SKM-1 (cell line): ENCODE measurements around the gene MRPL53.

Source experiments
- DNase-seq: peaks from one replicate; lab custom pipeline; 2025; ENCODE audit not compliant: unreplicated experiment; lab: John Stamatoyannopoulos, UW

Gene MRPL53

DNA sequence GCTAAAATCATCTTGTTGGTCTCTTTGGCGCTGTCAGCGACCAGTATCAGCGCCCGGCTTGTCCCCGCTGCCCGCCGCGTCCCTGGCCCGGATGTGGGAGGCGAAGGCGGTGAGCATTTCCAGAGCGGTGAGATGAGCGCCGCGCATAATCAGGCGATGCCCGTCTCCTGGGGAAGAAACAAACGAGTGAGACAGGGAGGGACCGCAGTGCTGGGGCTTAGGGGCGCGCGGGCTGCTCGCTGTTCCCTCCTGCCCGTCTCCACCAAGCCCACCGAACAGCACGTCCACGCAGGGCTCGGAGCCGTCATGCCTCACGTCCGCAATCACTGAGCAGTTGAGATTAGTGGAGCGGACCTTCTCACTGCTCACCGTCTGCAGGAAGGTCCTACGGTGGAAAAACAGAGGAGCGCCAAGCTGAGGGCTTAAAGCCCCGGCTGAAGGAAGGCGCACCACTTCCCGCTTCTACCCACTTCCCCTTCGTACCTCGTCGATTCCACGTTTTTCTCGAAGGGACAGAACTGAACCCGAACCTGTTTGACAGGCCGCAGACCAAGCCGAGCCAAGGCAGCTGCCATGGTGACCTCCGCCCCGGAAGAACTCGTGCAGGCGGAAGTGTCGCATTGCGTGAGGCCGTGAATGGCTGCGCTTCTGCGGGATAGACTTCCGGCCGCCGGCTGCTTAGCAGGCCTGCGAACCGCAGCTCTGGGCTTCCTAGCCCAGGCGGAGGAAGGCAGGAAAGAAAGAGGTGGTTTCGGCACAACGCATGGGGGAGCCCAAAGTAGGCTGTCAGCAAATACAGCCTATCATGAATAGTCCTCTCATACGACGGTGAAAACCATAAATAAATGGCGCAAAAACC, at the start of gene MRPL53:
MRPL53 (minus strand) TSS at position 595 of the 859 bp plus-strand sequence; CDS start at position 575, 20 bp downstream.
- peak; percentile 84 for DNase-seq

DNA sequence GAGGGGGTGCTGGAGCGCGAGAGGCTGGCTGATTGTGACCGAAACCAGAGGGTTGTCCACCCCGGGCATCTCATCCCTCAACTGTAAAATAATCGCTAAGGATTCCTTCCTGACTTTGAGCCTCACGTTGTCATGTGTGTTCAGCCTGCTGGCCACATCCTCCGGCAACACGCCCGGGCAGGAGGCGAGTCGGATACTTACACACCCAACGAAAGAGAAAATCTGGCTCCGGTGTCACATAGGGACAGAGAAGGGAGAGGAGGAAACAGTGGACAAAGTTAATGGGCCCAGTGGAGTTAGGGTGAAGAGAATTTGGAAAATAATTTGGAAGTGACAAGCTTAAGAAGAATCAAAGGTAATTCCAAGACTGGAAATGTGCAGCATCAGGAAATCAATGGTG, 44.2 kb upstream of the MRPL53 start:
- DNase-seq: no peak

DNA sequence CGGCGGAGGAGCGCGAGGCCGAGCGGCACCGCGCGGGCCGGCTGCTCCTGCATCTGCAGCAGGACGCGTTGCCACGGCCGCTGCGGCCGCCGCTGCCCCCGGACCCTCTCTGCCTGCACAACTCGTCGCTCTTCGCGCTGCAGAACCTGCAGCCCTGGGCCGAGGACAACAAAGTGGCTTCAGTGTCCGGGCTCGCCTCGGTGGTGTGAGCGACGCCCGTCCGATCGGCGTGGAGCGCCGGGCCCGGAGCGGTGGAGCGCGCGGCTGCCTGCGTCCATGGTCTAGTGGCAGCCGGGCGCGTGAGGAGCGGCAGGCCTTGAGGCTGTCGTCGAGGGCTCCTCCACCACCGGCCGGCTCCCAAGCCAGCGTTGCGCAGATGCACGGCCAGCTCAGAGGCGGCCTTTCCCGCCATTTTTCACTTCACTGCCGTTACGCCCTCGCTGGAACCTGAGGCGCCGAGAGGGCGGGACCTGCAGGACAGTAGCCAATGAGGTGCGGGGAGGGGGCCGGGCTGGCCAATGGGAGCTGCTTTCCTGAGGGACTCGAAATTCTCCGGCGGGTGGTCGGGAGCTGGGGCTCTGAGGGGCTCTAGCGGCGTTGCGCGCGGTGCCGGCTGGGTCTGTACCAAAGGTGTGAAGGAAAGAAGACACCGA, 43.6 kb upstream of the MRPL53 start:
- DNase-seq: no peak

DNA sequence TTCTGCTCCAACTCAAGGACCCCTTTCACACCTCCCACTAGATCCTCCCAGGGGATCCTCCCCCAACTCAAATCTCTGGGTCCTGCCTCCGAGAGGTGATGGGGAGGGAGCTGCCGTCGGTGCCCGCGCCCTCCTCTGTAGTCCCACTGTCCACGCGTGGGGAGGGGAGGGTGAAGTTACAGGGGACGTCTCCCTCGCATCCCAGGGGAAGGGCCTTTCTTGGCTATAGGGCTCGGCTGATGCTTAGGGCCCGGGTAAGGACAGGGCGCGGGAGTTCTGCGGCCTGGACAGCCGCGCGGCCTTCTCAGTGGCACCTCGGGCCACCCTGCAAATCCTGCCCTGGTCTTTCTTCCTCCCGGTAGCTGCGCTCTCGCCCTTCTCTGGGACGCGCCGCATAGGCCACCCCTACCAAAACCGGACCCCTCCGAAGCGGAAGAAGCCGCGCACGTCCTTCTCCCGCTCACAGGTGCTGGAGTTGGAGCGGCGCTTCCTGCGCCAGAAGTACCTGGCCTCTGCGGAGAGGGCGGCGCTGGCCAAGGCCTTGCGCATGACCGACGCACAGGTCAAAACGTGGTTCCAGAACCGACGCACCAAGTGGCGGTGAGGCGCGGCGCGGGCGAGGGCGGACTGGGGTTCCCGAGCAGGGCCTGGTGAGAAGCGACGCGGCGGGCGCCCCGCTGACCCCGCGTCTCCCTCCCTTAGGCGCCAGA, 42.9 kb upstream of the MRPL53 start:
- DNase-seq: no peak

DNA sequence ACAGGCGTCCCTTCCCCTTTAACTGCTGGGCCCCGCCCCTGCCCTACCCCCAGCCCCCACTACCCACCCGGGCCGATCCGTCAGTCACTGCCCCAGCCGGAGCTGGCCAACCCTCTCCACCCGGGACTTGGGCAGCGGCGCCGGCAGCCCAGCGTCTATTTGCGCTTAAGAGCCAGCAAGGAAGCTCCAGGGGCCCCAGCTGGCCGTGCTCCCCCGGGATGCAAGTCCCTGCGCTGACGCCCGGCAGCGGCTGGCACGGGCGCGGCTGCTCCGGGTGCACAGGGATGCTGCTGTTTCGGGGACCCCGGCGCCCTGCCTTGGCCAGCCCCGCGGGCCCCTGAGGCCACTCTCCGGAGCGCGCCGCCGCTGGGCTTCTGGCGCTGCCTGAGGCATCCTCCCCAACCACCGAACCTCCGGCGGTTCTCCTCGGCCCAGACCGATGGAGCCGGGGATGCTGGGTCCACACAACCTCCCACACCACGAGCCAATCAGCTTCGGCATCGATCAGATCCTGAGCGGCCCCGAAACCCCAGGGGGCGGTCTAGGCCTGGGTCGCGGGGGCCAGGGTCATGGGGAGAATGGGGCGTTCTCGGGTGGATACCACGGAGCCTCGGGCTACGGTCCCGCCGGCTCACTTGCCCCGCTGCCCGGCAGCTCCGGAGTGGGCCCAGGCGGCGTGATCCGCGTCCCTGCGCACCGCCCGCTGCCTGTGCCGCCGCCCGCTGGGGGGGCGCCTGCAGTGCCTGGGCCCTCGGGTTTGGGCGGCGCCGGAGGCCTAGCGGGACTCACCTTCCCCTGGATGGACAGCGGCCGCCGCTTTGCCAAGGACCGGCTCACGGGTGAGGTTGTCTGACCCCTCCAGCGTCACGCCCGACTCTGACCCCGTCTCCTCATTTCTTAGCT, 42.1 kb upstream of the MRPL53 start, which contains the start of gene TLX2:
TLX2 (plus strand) TSS at position 83 of the 903 bp plus-strand sequence; CDS start at position 440, 357 bp downstream.
- DNase-seq: no peak

DNA sequence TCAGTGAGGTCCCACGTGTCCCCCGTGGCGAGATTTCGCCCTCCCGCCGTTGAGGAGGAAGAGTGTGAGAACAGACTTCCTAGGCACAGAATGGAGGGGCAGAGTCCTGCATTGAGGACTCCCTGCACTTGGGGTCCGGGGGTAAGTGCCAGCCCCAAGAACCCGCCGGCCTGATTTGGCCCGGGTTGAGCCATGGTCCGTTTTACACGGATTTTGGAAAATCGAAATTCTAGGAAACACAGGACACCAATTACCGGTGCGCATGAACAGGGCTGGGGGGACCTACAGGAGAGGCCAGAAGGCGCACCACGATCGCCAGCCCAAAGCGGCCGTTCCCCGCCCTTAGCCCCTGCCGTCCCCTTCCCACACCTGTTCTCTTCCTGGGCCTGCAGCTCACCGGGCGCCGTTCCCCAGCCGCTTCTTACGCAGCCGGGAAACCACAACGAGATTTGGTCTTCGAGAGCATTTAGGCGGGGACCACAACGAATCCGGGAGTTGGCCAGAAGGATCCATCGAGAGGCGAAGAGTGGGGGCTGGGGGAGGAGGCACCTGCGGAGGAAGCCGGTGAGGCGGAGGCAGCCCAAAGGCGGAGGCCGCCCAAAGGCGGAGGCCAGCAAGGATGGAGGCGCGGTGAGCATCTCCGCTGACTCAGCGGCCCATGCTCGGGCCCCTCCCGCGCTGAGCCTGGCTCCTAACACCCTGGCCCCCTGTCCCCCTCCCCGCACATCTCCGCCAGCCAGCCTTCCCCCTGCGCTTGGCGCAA, 41.3 kb upstream of the MRPL53 start:
- DNase-seq: no peak

DNA sequence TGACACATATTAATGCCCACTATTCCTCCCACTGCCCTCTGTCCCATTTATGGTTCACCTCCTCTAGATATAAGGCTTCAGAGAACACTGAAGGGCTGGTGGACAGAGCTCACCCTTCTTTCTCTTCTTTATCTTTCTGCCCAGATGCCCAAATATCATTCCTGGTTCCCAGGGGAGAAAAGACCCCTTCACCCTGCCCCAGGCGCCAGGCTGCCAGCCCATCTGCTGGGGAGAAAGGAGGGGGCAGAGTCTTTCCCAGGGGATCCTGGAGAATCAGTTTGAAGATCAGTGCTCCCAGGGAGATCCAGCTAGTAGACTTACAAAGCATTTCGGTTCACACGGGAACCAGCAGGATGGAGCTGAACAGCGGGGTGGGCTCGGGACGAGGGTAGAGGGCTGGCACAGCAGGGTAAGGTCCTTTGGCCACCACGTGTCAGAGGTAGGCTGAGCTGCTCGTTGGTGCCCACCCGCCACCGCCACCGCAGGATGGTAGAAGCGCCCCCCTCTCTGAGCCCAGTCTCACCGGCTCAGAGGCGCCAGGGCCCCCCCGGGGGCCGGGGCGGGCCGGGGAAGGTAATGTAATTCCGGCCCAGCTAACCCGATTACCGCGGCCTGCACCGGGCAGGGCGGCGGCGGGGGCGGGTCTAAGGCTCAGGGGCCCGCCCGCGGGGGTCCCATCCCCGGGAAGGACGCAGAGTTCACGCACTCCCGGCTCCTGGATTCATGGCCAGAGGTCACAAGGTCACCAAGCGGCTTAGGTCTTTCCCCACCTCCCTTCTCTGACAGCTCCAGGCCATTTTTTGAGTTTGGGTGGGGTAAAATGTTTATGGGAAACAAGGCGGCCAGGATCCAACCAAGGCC, 40.5 kb upstream of the MRPL53 start:
- DNase-seq: no peak

DNA sequence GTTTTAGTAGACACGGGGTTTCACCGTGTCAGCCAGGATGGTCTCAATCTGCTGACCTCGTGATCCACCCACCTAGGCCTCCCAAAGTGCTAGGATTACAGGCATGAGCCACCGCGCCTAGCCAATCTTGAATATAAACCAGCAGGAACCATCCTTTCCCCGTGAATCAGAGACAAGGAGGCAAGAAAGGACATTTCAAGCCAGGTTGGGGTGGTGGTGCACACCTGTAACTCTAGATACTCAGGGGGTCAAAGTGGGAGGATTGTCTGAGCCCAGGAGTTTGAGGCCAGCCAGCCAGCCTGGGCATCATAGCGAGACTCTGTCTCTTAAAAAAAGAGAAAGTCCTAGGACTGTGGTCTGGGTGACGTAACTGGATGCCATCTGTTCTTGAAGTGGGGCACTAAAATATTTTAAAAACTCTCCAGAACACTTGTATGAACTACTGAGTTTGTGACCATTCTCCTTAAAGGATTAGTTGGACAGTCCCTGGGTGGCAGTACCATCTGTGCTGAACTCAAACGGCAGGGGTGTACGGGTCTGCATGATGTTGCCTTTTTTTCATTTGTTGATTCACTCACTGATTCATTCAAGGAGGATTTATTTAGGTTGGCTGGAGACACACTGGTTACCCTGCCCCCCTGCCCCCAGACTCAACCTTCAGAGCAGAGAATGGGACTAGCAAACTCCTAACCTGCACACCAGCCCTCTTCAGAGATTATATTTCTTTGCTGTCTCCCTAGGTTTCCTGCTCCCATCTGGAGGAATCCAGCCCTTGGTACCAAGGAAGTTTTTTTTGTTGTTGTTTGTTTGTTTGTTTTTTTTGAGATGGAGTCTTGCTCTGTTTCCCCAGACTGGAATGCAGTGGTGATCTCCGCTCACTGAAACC, 38.9 kb upstream of the MRPL53 start:
- no peak for DNase-seq

DNA sequence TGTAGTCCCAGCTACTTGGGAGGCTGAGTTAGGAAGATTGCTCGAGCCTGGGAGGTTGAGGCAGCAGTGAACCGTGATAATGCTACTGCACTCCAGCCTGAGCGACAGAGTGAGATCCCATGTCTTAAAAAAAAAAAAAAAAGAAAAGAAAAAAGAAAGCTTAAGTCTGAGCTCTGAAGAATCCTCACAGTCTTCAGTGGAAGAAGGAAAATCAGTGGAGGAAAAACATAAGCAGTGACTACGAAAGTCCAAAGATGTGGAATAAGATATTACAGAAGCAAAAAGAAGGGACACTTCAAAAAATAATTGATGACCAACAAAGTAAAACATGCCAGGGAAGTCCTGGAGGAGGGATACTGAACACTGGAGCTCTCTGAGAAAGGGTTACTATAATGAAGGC, 37.8 kb upstream of the MRPL53 start:
- no peak for DNase-seq

DNA sequence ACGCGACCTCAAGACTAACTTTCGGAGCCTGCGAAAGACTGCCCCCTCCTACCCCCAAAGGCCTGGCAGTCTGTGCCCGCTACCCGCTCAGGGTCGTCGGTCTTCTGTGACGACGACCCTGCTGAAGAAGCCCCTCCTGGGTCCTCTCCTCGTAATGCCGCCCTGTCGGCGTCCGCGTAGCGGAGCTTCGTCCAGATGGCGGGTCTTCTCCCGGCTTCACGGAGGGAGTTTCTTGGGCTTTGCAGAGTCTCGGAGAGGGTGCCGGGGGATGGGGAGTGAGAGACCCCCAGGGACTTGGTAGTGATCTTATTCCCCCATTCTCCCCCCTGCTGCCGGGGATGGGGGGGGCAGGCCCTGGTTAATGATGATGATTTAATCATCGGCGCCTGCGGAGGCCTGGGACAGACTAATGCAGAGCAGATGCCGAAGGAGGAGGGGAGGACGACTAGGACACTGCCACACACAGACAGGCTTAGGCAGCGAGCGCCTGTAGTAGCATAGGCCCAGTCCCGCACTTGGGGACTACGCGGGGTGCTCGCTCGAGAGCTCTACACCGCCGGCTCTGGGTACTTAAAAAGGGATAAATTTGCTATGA, 35.5 kb upstream of the MRPL53 start:
- no peak for DNase-seq

DNA sequence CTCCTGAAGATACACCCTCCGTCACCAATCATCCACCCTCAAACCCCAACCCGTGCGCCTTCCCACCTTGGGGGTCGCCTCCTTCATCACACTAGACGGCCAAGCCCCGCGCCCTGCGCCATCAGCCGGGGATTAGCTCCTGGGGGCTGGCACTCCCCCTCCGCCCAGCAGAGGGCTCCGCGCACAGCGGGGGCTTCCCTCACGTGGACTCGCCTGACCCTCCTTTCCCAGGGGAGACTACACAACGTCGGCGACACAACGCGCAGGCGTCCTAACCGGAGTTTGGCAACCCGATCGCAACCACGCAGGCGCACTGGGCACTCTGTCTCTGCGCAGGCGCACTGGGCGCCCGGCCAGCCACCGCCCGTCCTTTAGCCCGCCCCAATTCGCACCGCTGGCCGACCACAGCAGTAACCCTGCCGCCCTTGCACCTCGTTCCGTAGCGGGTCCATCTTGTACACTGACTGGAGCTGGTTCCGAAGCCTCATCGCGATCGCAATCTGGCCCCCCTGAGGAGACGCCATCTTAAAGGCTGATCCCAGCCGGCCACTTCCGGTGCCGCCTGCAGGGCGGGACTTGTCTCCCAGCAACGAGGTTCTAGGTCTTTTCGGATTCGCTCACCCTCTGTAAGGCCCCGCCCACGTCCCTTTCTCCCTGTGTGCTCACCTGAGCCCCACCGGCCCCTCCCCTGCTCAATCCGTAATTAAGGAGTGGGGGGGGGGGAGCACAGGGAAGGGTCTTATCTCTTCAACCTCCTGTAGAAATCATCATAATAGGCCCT, 34.9 kb upstream of the MRPL53 start, which contains the start of gene PCGF1:
PCGF1 (minus strand) TSS at position 551 of the 781 bp plus-strand sequence; CDS start at position 524, 27 bp downstream.
- peak; percentile 95 for DNase-seq

DNA sequence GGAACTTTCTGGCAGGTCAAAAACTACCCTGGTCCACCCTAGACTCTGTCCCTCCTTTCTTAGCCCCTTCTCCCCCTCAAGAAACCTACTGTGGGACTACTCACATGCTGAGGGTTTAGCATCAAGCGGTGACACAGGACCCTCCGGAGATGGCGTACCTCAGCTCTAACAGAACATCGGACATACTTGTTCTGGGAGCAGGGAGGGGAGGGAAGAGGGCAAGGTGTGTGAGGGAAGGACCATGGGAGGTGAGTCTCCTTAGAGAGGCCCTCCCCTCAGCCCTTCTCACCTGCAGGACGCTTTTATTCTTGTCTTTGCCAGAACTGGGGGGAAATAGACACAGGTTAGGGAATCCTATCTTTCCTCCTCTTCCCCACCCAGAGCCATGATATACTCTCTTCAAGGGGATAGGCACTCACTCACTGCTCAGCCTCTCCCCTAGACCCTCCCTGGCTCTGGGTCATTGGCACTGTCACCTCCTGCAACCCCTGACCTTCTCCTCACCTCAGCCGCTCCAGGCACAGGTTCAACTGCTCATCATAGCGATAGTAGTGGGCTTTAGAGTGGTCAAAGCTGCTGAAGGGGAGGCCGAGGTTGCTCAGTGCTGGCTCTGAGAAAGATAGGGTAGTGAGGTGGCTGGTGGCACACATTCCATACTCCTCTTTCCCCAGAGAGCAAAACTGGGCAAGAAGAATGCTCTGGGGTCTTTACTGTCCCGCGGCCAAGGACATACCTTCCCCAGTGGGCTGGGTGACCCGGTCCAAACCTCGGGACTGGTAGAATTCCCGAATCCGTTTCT, 33.2 kb upstream of the MRPL53 start:
- no peak for DNase-seq

DNA sequence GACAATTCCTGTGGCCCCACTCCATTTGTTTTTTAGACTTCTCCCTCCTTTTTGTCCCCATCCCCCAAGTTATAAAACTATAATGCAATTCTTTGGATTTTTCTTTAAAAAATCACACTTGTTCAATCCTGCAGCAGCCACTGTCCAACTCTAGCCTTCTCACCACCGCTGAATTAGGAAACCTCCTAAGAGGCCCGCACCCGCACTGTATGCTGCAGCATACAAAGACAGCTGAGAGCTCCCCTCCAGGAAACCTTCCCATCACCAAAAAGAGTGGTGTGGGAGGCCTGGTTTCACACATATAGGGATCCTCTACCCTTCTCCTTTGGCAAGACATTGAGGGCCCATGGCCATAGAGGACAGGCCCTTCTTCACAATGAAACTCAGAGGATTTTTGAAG, 32.1 kb upstream of the MRPL53 start:
- no peak for DNase-seq

DNA sequence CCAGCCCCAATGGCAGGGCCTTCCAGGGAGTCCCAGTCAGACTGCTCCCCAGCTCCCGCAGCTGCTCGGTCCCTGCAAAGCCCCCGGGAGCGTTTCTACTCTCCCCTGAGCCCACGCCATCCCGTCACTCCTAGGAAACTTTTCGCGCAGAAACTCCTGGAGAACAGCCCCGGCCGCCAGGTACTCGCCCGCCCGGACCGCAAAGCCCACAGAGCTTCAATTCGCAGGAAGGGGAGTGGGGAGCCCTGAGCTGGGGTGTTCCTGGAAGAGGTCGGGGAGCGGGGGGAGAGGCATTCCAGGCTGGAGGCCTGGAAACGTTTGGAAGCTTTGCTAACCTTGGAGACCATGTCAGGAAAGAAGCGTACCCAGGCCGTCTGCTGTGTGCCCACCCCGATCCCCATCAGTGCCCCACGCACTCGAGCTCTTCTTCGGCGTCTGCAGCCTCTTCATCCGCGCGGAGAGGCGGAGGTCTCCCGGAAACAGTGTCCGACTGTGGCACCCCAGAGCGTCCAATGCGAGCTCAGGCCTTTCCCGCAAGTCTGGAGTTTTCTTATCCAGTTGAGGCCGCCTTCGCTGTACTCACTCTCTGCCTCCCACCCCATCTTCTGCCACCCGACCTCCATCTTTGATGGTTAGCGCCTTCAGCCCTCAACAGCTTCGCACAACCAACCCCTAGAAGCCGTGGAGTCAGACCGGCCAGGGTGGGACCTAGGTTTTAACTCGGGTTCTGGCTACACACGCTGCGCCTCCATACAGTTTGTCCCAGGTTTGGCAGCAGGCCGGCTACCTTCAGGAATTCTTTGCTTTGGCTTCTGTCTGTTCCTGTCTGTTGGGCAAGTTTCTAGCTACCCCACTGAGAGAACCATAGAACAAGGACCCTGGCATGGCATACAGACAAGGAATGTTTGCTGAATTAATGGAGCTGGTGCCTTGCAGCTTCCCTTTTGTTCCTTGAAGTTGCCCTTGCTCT, 31.3 kb upstream of the MRPL53 start:
- no peak for DNase-seq
